GM12878 (cell line): ENCODE data around the gene PEF1. TPM values are rescaled to one million over a fixed set of nuclear protein-coding genes. Genes with fewer than 3 reads are reported as not detected.
"Not testable (repeated sequence)": the region's sequence is repeated elsewhere in the genome, so short reads cannot be mapped to it uniquely, and the experiment has no call there.

Source experiments
- ATAC-seq: fragments of 200-7000 bp; cut with Tn5 transposase; 3 replicates; pipeline ENCODE4 v1.9.1; 2020; ENCODE audit warnings: mild to moderate bottlenecking, moderate library complexity
- BruUV-seq: library from RNA; stranded (reverse); fragments of 400-500 nt; replicated peaks from 2 replicates; lab custom pipeline; 2021; lab: Mats Ljungman, UMichigan
- CTCF ChIA-PET: fragments of 300-600 bp; sonication (Branson Sonifier 250); formaldehyde crosslinking; extraction: SDS; loops from one replicate; lab custom pipeline; 2021; ENCODE audit warnings: inconsistent platforms; lab: Yijun Ruan, JAX
- POLR2A ChIA-PET: fragments of 350-600 bp; formaldehyde crosslinking; extraction: SDS; loops from one replicate; lab custom pipeline; 2021; ENCODE audit warnings: inconsistent platforms; lab: Charles Lee
- RAD21 ChIA-PET: fragments of 300-600 bp; sonication (Branson Sonifier 250); formaldehyde crosslinking; loops from one replicate; lab custom pipeline; 2023; ENCODE audit warnings: antibody characterized with exemption; ENCODE audit not compliant: unreplicated experiment; lab: Charles Lee
- SMC1A ChIA-PET: fragments of 300-600 bp; sonication (Branson Sonifier 250); formaldehyde crosslinking; loops from one replicate; lab custom pipeline; 2023; ENCODE audit not compliant: unreplicated experiment, uncharacterized antibody; lab: Charles Lee
- DNase-seq: peaks from one replicate; pipeline ENCODE4 v3.0.0-alpha.2; 2011; ENCODE audit warnings: low read depth, low spot score
- FAIRE-seq: peaks from 3 replicates; lab custom pipeline; 2011; peaks lifted over from hg19 to GRCh38; lab: Jason Lieb, UNC
- H2AFZ ChIP-seq: 2 replicates; pipeline ENCODE4 v1.6.0; 2011; ENCODE audit warnings: low read depth, low read length, control low read depth; ENCODE audit not compliant: control insufficient read depth
- H3K27ac ChIP-seq: 2 replicates; pipeline ENCODE4 v1.5.1; 2011; ENCODE audit warnings: control low read depth; ENCODE audit not compliant: control insufficient read depth, insufficient read depth
- H3K27me3 ChIP-seq, 2 experiments: replicated peaks in 1 of 2; 2 replicates each; pipeline versions ENCODE4 v1.6.0 to v1.6.1; 2011; ENCODE audit warnings: low read length in 1 of 2; ENCODE audit not compliant: control insufficient read depth in 2 of 2, insufficient read depth in 2 of 2
- H3K36me3 ChIP-seq, 2 experiments: 2 replicates each; pipeline ENCODE4 v1.5.1; 2011; ENCODE audit warnings: low read length in 1 of 2; ENCODE audit not compliant: control insufficient read depth in 2 of 2, insufficient read depth in 2 of 2
- H3K4me1 ChIP-seq: 2 replicates; pipeline ENCODE4 v1.6.1; 2011; ENCODE audit warnings: mild to moderate bottlenecking, low read length, moderate library complexity, mixed read lengths; ENCODE audit not compliant: control insufficient read depth, insufficient read depth
- H3K4me2 ChIP-seq: 2 replicates; pipeline ENCODE4 v1.6.0; 2011; ENCODE audit warnings: control low read depth; ENCODE audit not compliant: control insufficient read depth, insufficient read depth
- H3K4me3 ChIP-seq: fragments of 200-600 bp; sonication (generic); 2 replicates; pipeline ENCODE4 v1.5.1; 2016
- H3K79me2 ChIP-seq: 2 replicates; pipeline ENCODE4 v1.6.0; 2011; ENCODE audit warnings: low read length; ENCODE audit not compliant: control insufficient read depth, insufficient read depth
- H3K9ac ChIP-seq: 2 replicates; pipeline ENCODE4 v1.8.0; 2011; ENCODE audit warnings: low read length, control low read depth, mixed read lengths; ENCODE audit not compliant: control insufficient read depth, insufficient read depth
- H3K9me3 ChIP-seq: replicated peaks from 3 replicates; pipeline ENCODE4 v1.5.1; 2011; ENCODE audit warnings: mild to moderate bottlenecking, low read length; ENCODE audit not compliant: control insufficient read depth, insufficient read depth
- H4K20me1 ChIP-seq: 2 replicates; pipeline ENCODE4 v1.6.0; 2011; ENCODE audit not compliant: control insufficient read depth, insufficient read depth
- CEBPZ ChIP-seq: fragments of 150-350 bp; IDR thresholded peaks from 2 replicates; pipeline ENCODE4 v1.6.1; 2016; ENCODE audit warnings: low read depth, low read length
- CTCF ChIP-seq, 3 experiments: IDR thresholded peaks in 2 of 3; conservative IDR thresholded peaks in 1 of 3; 2 replicates each; pipeline ENCODE4 v1.5.1; 2011; ENCODE audit warnings: low read depth in 3 of 3, low read length in 3 of 3, mild to moderate bottlenecking in 3 of 3, control low read depth in 2 of 3, moderate library complexity in 2 of 3, inconsistent platforms in 1 of 3, mixed read lengths in 1 of 3; ENCODE audit not compliant: control insufficient read depth in 2 of 3, insufficient read depth in 1 of 3; ENCODE audit errors: extremely low read depth in 1 of 3
- EED ChIP-seq: sonication (generic); IDR thresholded peaks from 2 replicates; pipeline ENCODE4 v1.6.1; 2016; ENCODE audit warnings: antibody characterized with exemption, low read depth
- MEF2A ChIP-seq: IDR thresholded peaks from 2 replicates; pipeline ENCODE4 v1.6.1; 2011; ENCODE audit warnings: low read depth, mild to moderate bottlenecking, low read length, moderate library complexity; ENCODE audit not compliant: insufficient read depth
- NR2F1 ChIP-seq: fragments of 450-650 bp; conservative IDR thresholded peaks from 2 replicates; pipeline ENCODE4 v1.6.1; 2017; ENCODE audit warnings: mild to moderate bottlenecking
- RAD21 ChIP-seq: IDR thresholded peaks from 2 replicates; pipeline ENCODE4 v1.6.1; 2011; ENCODE audit warnings: mild to moderate bottlenecking, low read depth, low read length, moderate library complexity; ENCODE audit not compliant: insufficient read depth
- SMC3 ChIP-seq: IDR thresholded peaks from 2 replicates; pipeline ENCODE4 v1.6.1; 2011; ENCODE audit warnings: low read length, improper control_type of control experiment, borderline replicate concordance
- YY1 ChIP-seq: IDR thresholded peaks from 2 replicates; pipeline ENCODE4 v1.6.1; 2011; ENCODE audit warnings: low read depth, mild to moderate bottlenecking, low read length
- WGBS: methylation state at CpG from one replicate; pipeline ENCODE4 v1.1.6; 2016; ENCODE audit warnings: low lambda C conversion rate; ENCODE audit not compliant: insufficient replicate concordance, insufficient coverage; ENCODE audit errors: missing lambda C conversion rate; 5-methylcytosine and 5-hydroxymethylcytosine counted together
- in situ Hi-C: fragments of 300-500 bp; cut with MboI; formaldehyde crosslinking; loops from 9 replicates; pipeline ENCODE4 v1.14.3; 2018; ENCODE audit warnings: mixed read lengths
- intact Hi-C: fragments of 100-400 bp; cut with micrococcal nuclease; formaldehyde crosslinking; loops from one replicate; pipeline ENCODE4 v1.14.2; 2022; ENCODE audit not compliant: unreplicated experiment
- polyA plus RNA-seq, 11 experiments: library from polyadenylated mRNA; depleted of rRNA in 4 of 11; unstranded in 6 of 11; stranded (reverse) in 5 of 11; fragments of >200 nt; fragmentation: Nextera tagmentation in 4 of 11; fragmentation: Illumina TruSeq in 1 of 11; extraction: Ambion mirVana in 4 of 11; extraction: Trizol in 1 of 11; gene quantifications; 1 replicate in 1 of 11; 2 replicates in 10 of 11; pipeline versions ENCODE4 v1.2.1 to v1.2.3, GENCODE V29; 2011 to 2016; ENCODE audit warnings: inconsistent platforms in 2 of 11, missing spikeins in 2 of 11, low read depth in 1 of 11
- total RNA-seq, 4 experiments: library from RNA; depleted of rRNA in 3 of 4; stranded (reverse); fragments of >200 nt in 3 of 4; fragmentation: Illumina TruSeq in 1 of 4; extraction: Trizol in 1 of 4; gene quantifications; 2 replicates each; pipeline versions ENCODE4 v1.2.1 to v1.2.3, GENCODE V29; 2013 to 2021

PEF1 gene
- total and polyA plus RNA-seq, 10 of the 15 experiments (the other 5 are each of a cell fraction or from before 2014, with no cell fraction given) = 27.1 to 107 (median 79.0) TPM

GRCh38 chr1:31587720-31588423 lies 56.8 kb downstream of the PEF1 start:
- no peak for FAIRE-seq
- peak; percentile 97 for TF ChIP-seq NR2F1
- 0 out of 2 replicates have a peak, but pooled peaks have one; percentile 38 for TF ChIP-seq YY1
- peak; percentile 55 for TF ChIP-seq RAD21
- TF ChIP-seq SMC3 = peak; percentile 44
- no peak for TF ChIP-seq CEBPZ
- TF ChIP-seq EED = no peak
- TF ChIP-seq CTCF (IDR thresholded peaks at IDR 0.05 in 2 of 3, conservative IDR thresholded peaks at IDR 0.05 in 1 of 3; ENCODE audit: control insufficient read depth in 2 of 3, extremely low read depth in 1 of 3, insufficient read depth in 1 of 3, low read depth in 3 of 3, low read length in 3 of 3) = peak; percentile 69 to 82 (median 72)
- no peak for TF ChIP-seq MEF2A
- BruUV-seq = no TSS peak

GRCh38 chr1:31587328-31587699 lies 57.4 kb downstream of the PEF1 start:
- H4K20me1 ChIP-seq, H3K27me3 ChIP-seq, H3K36me3 ChIP-seq, in situ Hi-C loops, H3K4me3 ChIP-seq, ATAC-seq, DNase-seq, H3K4me1 ChIP-seq, H3K9me3 ChIP-seq, H3K9ac ChIP-seq, intact Hi-C loops, H2AFZ ChIP-seq, BruUV-seq, H3K4me2 ChIP-seq, FAIRE-seq, H3K27ac ChIP-seq, H3K79me2 ChIP-seq: not testable (repeated sequence)
- CTCF ChIA-PET = interaction anchor here (0.6 to 3.5 kb wide), 13 partner anchors 9 to 547 kb away, joined by 3 to 20 read pairs (median 4); partner anchors contain the start of gene HCRTR1
- POLR2A ChIA-PET = interaction anchor here (0.6 kb wide), 1 partner anchor 390 kb away, joined by 4 read pairs; no protein-coding TSS in a partner anchor
- RAD21 ChIA-PET = interaction anchor here (0.8 to 1.1 kb wide), 4 partner anchors 9 to 58 kb away, joined by 3 to 4 read pairs (median 4); partner anchors contain the start of gene PEF1
- WGBS = 59% methylated on average over 4 of the region's 5 CpGs
- SMC1A ChIA-PET = interaction anchor here (1.1 kb wide), 2 partner anchors 9 to 10 kb away, joined by 5 read pairs; no protein-coding TSS in a partner anchor

More at GRCh38 chr1:31587720-31588423, 56.8 kb downstream of the PEF1 start:
- in situ Hi-C loops = no loop called here
- DNase-seq = no peak
- H2AFZ ChIP-seq = no peak overlapping the region
- no peak overlapping the region for H3K4me3 ChIP-seq
- H3K4me1 ChIP-seq = no peaks in the 10 kb centered on the region
- H3K9me3 ChIP-seq = no peaks in the 10 kb centered on the region
- SMC1A ChIA-PET = interaction anchor here (1.0 to 1.1 kb wide), 3 partner anchors 9 to 19 kb away, joined by 3 to 5 read pairs (median 5); no protein-coding TSS in a partner anchor
- H3K79me2 ChIP-seq = no peaks in the 10 kb centered on the region
- H3K4me2 ChIP-seq = no peak overlapping the region
- H4K20me1 ChIP-seq = no peaks in the 10 kb centered on the region
- intact Hi-C loops = no loop called here
- RAD21 ChIA-PET = interaction anchor here (0.8 to 1.1 kb wide), 5 partner anchors 9 to 57 kb away, joined by 3 to 4 read pairs (median 4); partner anchors contain the start of gene PEF1
- 19% methylated on average over 14 of the region's 14 CpGs for WGBS
- POLR2A ChIA-PET = interaction anchor here (0.6 kb wide), 1 partner anchor 391 kb away, joined by 4 read pairs; no protein-coding TSS in a partner anchor
- CTCF ChIA-PET = interaction anchor here (0.6 to 3.5 kb wide), 17 partner anchors 9 to 546 kb away, joined by 3 to 20 read pairs (median 3); partner anchors contain the start of genes HCRTR1 and PEF1
- peak; percentile 95 for ATAC-seq
- H3K27ac ChIP-seq = no peak overlapping the region
- H3K27me3 ChIP-seq = no peaks in the 10 kb centered on the region; a peak in 1 of 4 replicates
- no peaks in the 10 kb centered on the region for H3K36me3 ChIP-seq
- H3K9ac ChIP-seq = no peak overlapping the region
